Ascending aorta (tissue), 2 donors: ENCODE results near the gene NT5DC2. TPM values are rescaled to one million over a fixed set of nuclear protein-coding genes. Genes with fewer than 3 reads are reported as not detected.

ENCODE experiments used
- DNase-seq, 2 donors: peaks; one replicate each; pipeline ENCODE4 v3.0.0-alpha.2; 2019; ENCODE audit warnings: low spot score in 2 of 2
- H3K27ac ChIP-seq, 2 donors: fragments of 200-600 bp; sonication (generic); one replicate each; pipeline ENCODE4 v1.5.1; 2016 to 2017; ENCODE audit warnings: mild to moderate bottlenecking in 1 of 2
- H3K27me3 ChIP-seq: fragments of 200-600 bp; sonication (generic); one replicate; pipeline ENCODE4 v1.5.1; 2017
- H3K36me3 ChIP-seq, 2 donors: fragments of 200-600 bp; sonication (generic); one replicate each; pipeline ENCODE4 v1.5.1; 2016
- H3K4me1 ChIP-seq, 2 donors: fragments of 200-600 bp; sonication (generic); one replicate each; pipeline ENCODE4 v1.5.1; 2016 to 2017; ENCODE audit warnings: mild to moderate bottlenecking in 1 of 2
- H3K4me3 ChIP-seq, 2 donors: fragments of 200-600 bp; sonication (generic); one replicate each; pipeline ENCODE4 v1.5.1; 2016 to 2017; ENCODE audit warnings: mild to moderate bottlenecking in 1 of 2
- H3K9me3 ChIP-seq, 2 donors: fragments of 200-600 bp; sonication (generic); one replicate each; pipeline ENCODE4 v1.5.1; 2016
- CTCF ChIP-seq, 3 experiments: fragments of 200-600 bp in 2 of 3; fragments of 450-650 bp in 1 of 3; sonication (generic) in 2 of 3; IDR thresholded peaks; one replicate each; pipeline ENCODE4 v1.5.1; 2016 to 2019; ENCODE audit warnings: antibody characterized with exemption in 3 of 3, mild to moderate bottlenecking in 1 of 3, moderate library complexity in 1 of 3
- intact Hi-C: fragments of 100-400 bp; cut with DNase I; formaldehyde crosslinking; loops from one replicate; pipeline ENCODE4 v1.15.1; 2023
- total RNA-seq: library from RNA; depleted of rRNA; stranded (reverse); fragments of >200 nt; gene quantifications from one replicate; pipeline ENCODE4 v1.1.0, GENCODE V29; 2016

Gene NT5DC2
- total RNA-seq, 1 donor from 2014 or later = 95.5 TPM

- no peak for TF ChIP-seq CTCF (IDR thresholded peaks at IDR 0.05)
- peaks cover 83 to 92% of the 10 kb centered on the region in 2 donors for H3K36me3 ChIP-seq
- H3K27me3 ChIP-seq = no peaks in the 10 kb centered on the region
- H3K4me1 ChIP-seq = peaks cover 0 to 4% of the 10 kb centered on the region in 2 donors
- H3K4me3 ChIP-seq = no peak overlapping the region
- no peaks in the 10 kb centered on the region for H3K9me3 ChIP-seq
- H3K27ac ChIP-seq = no peak overlapping the region
- no peak for DNase-seq
- intact Hi-C loops = no loop called here
These were observed 44.2 kb downstream of the NT5DC2 start for GRCh38 chr3:52489453-52489852.

- Histone ChIP-seq H3K36me3 (peaks cover 83 to 94% of the 10 kb centered on the region in 2 donors), H3K27me3 (no peaks in the 10 kb centered on the region), H3K4me3 (no peak overlapping the region), H3K4me1 (peaks cover 0 to 4% of the 10 kb centered on the region in 2 donors), H3K9me3 (no peaks in the 10 kb centered on the region), H3K27ac (no peak overlapping the region)
- no peak for TF ChIP-seq CTCF (IDR thresholded peaks at IDR 0.05)
- no peak for DNase-seq
- intact Hi-C loops = no loop called here
These were observed 44.9 kb downstream of the NT5DC2 start for GRCh38 chr3:52488746-52489145.

- Histone ChIP-seq H3K9me3 (no peaks in the 10 kb centered on the region), H3K27me3 (no peaks in the 10 kb centered on the region), H3K4me3 (no peak overlapping the region), H3K27ac (no peak overlapping the region), H3K36me3 (peaks cover 79 to 90% of the 10 kb centered on the region in 2 donors), H3K4me1 (peaks cover 0 to 6% of the 10 kb centered on the region in 2 donors)
- intact Hi-C loops = no loop called here
- TF ChIP-seq CTCF (IDR thresholded peaks at IDR 0.05) = no peak
- DNase-seq = no peak
These were observed 45.6 kb downstream of the NT5DC2 start for GRCh38 chr3:52487788-52488691.

- H3K27ac ChIP-seq = no peak overlapping the region
- no peak for DNase-seq
These were observed 46.4 kb downstream of the NT5DC2 start for GRCh38 chr3:52487050-52487787.

More at GRCh38 chr3:52487050-52487787, 46.4 kb downstream of the NT5DC2 start:
- H3K4me3 ChIP-seq = no peak overlapping the region
- H3K36me3 ChIP-seq = peaks cover 79 to 90% of the 10 kb centered on the region in 2 donors
- H3K9me3 ChIP-seq = no peaks in the 10 kb centered on the region
- intact Hi-C loops = no loop called here
- no peaks in the 10 kb centered on the region for H3K27me3 ChIP-seq
- H3K4me1 ChIP-seq = peaks cover 0 to 6% of the 10 kb centered on the region in 2 donors
- TF ChIP-seq CTCF (IDR thresholded peaks at IDR 0.05) = no peak
